HepG2 (cell line): ENCODE data around the gene TMEM184C. TPM values are rescaled to one million over a fixed set of nuclear protein-coding genes. Genes with fewer than 3 reads are reported as not detected.

Experiments used
- ATAC-seq: fragments of 200-7000 bp; cut with Tn5 transposase; 3 replicates; pipeline ENCODE4 v1.9.1; 2020; ENCODE audit warnings: mild to moderate bottlenecking, moderate library complexity
- BruUV-seq: library from RNA; stranded (reverse); fragments of 400-500 nt; replicated peaks from 2 replicates; lab custom pipeline; 2021; lab: Mats Ljungman, UMichigan
- CTCF ChIA-PET: fragments of 300-600 bp; formaldehyde crosslinking; extraction: SDS; loops from one replicate; lab custom pipeline; 2021; ENCODE audit warnings: low total read pairs, inconsistent platforms, low intra/inter-chr PET ratio; lab: Yijun Ruan, JAX
- POLR2A ChIA-PET: fragments of 350-600 bp; sonication (Branson Sonifier 250); formaldehyde crosslinking; loops from one replicate; lab custom pipeline; 2020; ENCODE audit warnings: antibody characterized with exemption, inconsistent platforms; lab: Yijun Ruan, JAX
- DNase-seq: peaks from one replicate; pipeline ENCODE4 v3.0.0-alpha.2; 2015; ENCODE audit warnings: low spot score
- FAIRE-seq: peaks from 3 replicates; lab custom pipeline; 2011; peaks lifted over from hg19 to GRCh38; lab: Jason Lieb, UNC
- H2AFZ ChIP-seq: one replicate; pipeline ENCODE4 v1.6.1; 2011; ENCODE audit warnings: low read length, inconsistent platforms
- H3K27ac ChIP-seq: fragments of 300-600 bp; 3 replicates; pipeline ENCODE4 v1.8.0; 2011; ENCODE audit warnings: mixed run types, mild to moderate bottlenecking, mixed read lengths, low read length, inconsistent platforms; ENCODE audit not compliant: insufficient read depth; ENCODE audit errors: extremely low read length
- H3K27me3 ChIP-seq, 2 experiments: fragments of 200-600 bp in 1 of 2; 2 replicates in 1 of 2; 3 replicates in 1 of 2; pipeline versions ENCODE4 v1.6.0 to v1.8.0; 2011; ENCODE audit warnings: low read length in 2 of 2, mild to moderate bottlenecking in 2 of 2, moderate library complexity in 2 of 2, inconsistent platforms in 1 of 2; ENCODE audit not compliant: insufficient read depth in 2 of 2, control insufficient read depth in 1 of 2
- H3K36me3 ChIP-seq, 2 experiments: fragments of 200-600 bp in 1 of 2; replicated peaks in 1 of 2; 2 replicates in 1 of 2; 3 replicates in 1 of 2; pipeline versions ENCODE4 v1.5.1 to v1.8.0; 2011; ENCODE audit warnings: low read length in 2 of 2, inconsistent platforms in 1 of 2; ENCODE audit not compliant: insufficient read depth in 2 of 2, control insufficient read depth in 1 of 2
- H3K4me1 ChIP-seq: 2 replicates; pipeline ENCODE4 v1.5.1; 2012; ENCODE audit warnings: low read length, inconsistent platforms; ENCODE audit not compliant: insufficient read depth
- H3K4me2 ChIP-seq: 2 replicates; pipeline ENCODE4 v1.6.0; 2011; ENCODE audit warnings: low read depth, low read length, inconsistent platforms
- H3K4me3 ChIP-seq, 3 experiments: fragments of 200-600 bp in 1 of 3; sonication (generic), shearing (Covaris generic) in 1 of 3; replicated peaks in 1 of 3; 2 replicates each; pipeline ENCODE4 v1.5.1; 2011 to 2016; ENCODE audit warnings: low read length in 3 of 3, inconsistent platforms in 2 of 3, low read depth in 2 of 3, mild to moderate bottlenecking in 2 of 3, control low read depth in 1 of 3, mixed read lengths in 1 of 3; ENCODE audit not compliant: insufficient read depth in 1 of 3
- H3K79me2 ChIP-seq: one replicate; pipeline ENCODE4 v1.6.1; 2011; ENCODE audit warnings: low read length, inconsistent platforms; ENCODE audit not compliant: insufficient read depth
- H3K9ac ChIP-seq: 2 replicates; pipeline ENCODE4 v1.6.0; 2011; ENCODE audit warnings: mild to moderate bottlenecking, low read depth, low read length, inconsistent platforms; ENCODE audit not compliant: insufficient read depth
- H3K9me3 ChIP-seq: 2 replicates; pipeline ENCODE4 v1.5.1; 2012; ENCODE audit warnings: mild to moderate bottlenecking, low read length
- H4K20me1 ChIP-seq: 2 replicates; pipeline ENCODE4 v1.6.0; 2011; ENCODE audit warnings: inconsistent platforms, mild to moderate bottlenecking, low read length, moderate library complexity; ENCODE audit not compliant: insufficient read depth
- ATRX ChIP-seq: sonication (generic); formaldehyde crosslinking; IDR thresholded peaks from 2 replicates; pipeline ENCODE4 v1.4.0; 2020; ENCODE audit warnings: missing genetic modification reagents, borderline replicate concordance
- ELF3 ChIP-seq: IDR thresholded peaks from 2 replicates; pipeline ENCODE4 v1.6.1; 2016; ENCODE audit warnings: missing genetic modification reagents, missing compliant biosample characterization
- FOXA1 ChIP-seq, 2 experiments: fragments of 450-650 bp in 1 of 2; sonication (generic) in 1 of 2; formaldehyde crosslinking in 1 of 2; IDR thresholded peaks; 2 replicates each; pipeline versions ENCODE4 v1.4.0 to v1.6.1; 2016 to 2020; ENCODE audit warnings: missing genetic modification reagents in 1 of 2
- GLI4 ChIP-seq: sonication (generic); formaldehyde crosslinking; IDR thresholded peaks from 2 replicates; pipeline ENCODE4 v1.5.1; 2020; ENCODE audit warnings: missing genetic modification reagents, mild to moderate bottlenecking, moderate library complexity, borderline replicate concordance
- MED13 ChIP-seq: sonication (generic); formaldehyde crosslinking; IDR thresholded peaks from 2 replicates; pipeline ENCODE4 v1.5.0; 2020; ENCODE audit warnings: missing genetic modification reagents
- MTA1 ChIP-seq: sonication (generic); formaldehyde crosslinking; IDR thresholded peaks from 2 replicates; pipeline ENCODE4 v1.4.0; 2020; ENCODE audit warnings: missing genetic modification reagents, mild to moderate bottlenecking, borderline replicate concordance
- RAD21 ChIP-seq: fragments of 450-650 bp; formaldehyde crosslinking; IDR thresholded peaks from 2 replicates; pipeline ENCODE4 v1.5.0; 2020; ENCODE audit warnings: mild to moderate bottlenecking
- ZBTB37 ChIP-seq: sonication (generic); formaldehyde crosslinking; IDR thresholded peaks from 2 replicates; pipeline ENCODE4 v1.4.0; 2020; ENCODE audit warnings: mild to moderate bottlenecking, missing genetic modification reagents
- ZNF124 ChIP-seq: sonication (generic); formaldehyde crosslinking; IDR thresholded peaks from 2 replicates; pipeline ENCODE4 v1.4.0; 2020; ENCODE audit warnings: missing genetic modification reagents
- ZNF329 ChIP-seq: sonication (generic); formaldehyde crosslinking; IDR thresholded peaks from 2 replicates; pipeline ENCODE4 v1.9.0; 2021; ENCODE audit warnings: low read depth, mild to moderate bottlenecking, missing genetic modification reagents
- ZNF558 ChIP-seq: sonication (generic); formaldehyde crosslinking; IDR thresholded peaks from 2 replicates; pipeline ENCODE4 v1.9.0; 2022; ENCODE audit warnings: mild to moderate bottlenecking, missing genetic modification reagents, borderline replicate concordance
- ZNF589 ChIP-seq: sonication (generic); formaldehyde crosslinking; conservative IDR thresholded peaks from 2 replicates; pipeline ENCODE4 v1.8.0; 2022; ENCODE audit warnings: mild to moderate bottlenecking, moderate library complexity, missing genetic modification reagents
- ZNF703 ChIP-seq: sonication (generic); formaldehyde crosslinking; IDR thresholded peaks from 2 replicates; pipeline ENCODE4 v1.5.1; 2020; ENCODE audit warnings: missing genetic modification reagents, mild to moderate bottlenecking, moderate library complexity, borderline replicate concordance
- WGBS: methylation state at CpG from one replicate; pipeline ENCODE4 v1.1.6; 2017; ENCODE audit warnings: low lambda C conversion rate; 5-methylcytosine and 5-hydroxymethylcytosine counted together
- in situ Hi-C: cut with HindIII; loops from 2 replicates; pipeline ENCODE4 v1.10.0; 2017; ENCODE audit warnings: low pct_unique_long_range_greater_than_20kb; ENCODE audit not compliant: extremely low pct_ligation_motif_present
- intact Hi-C: fragments of 100-400 bp; cut with micrococcal nuclease; formaldehyde crosslinking; loops from one replicate; pipeline ENCODE4 v1.10.0; 2022; ENCODE audit not compliant: unreplicated experiment
- polyA plus RNA-seq, 8 experiments: library from polyadenylated mRNA; depleted of rRNA in 3 of 8; stranded (reverse) in 7 of 8; unstranded in 1 of 8; fragments of >200 nt; fragmentation: Illumina TruSeq in 4 of 8; extraction: Trizol in 4 of 8; gene quantifications; 2 replicates each; pipeline versions ENCODE4 v1.2.1 to v1.2.3, GENCODE V29; 2011 to 2016; ENCODE audit warnings: low read depth in 4 of 8, missing spikeins in 1 of 8, mixed read lengths in 1 of 8; ENCODE audit not compliant: insufficient read depth in 1 of 8
- total RNA-seq, 5 experiments: library from RNA; depleted of rRNA; stranded (reverse); fragments of >200 nt; fragmentation: Illumina TruSeq; extraction: Trizol; gene quantifications; 2 replicates each; pipeline ENCODE4 v1.2.3, GENCODE V29; 2016; ENCODE audit warnings: low read depth in 1 of 5
- TF ChIP-seq, protein P1 (sequence below): sonication (generic); formaldehyde crosslinking; IDR thresholded peaks from 2 replicates; pipeline ENCODE4 v1.8.0; 2022; ENCODE audit warnings: mild to moderate bottlenecking, missing genetic modification reagents; ENCODE audit not compliant: insufficient replicate concordance

Gene TMEM184C
- total and polyA plus RNA-seq, 2 of the 13 experiments (the other 11 are each of a cell fraction or from before 2014, with no cell fraction given), result 13.9 to 26.1 TPM

DNA sequence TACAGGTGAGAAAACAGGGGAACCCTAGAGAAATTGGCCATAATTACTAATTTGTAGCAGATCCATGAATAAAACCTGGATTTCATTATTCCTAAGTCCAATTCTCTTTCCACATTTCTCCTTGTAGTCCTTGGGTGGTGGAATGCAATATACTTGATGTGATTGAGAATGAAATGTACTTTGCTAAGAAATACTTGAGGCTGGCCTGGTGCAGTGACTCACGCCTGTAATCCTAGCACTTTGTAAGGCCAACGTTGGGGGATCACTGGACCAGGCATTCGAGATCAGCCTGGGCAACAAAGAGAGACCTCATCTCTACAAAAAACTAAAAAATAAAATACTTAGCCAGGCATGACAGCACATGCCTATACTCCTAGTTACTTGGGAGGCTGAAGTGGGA lies 15.9 kb downstream of the TMEM184C start:
- H3K4me2 ChIP-seq, result no peak overlapping the region
- no peaks in the 10 kb centered on the region for H3K79me2 ChIP-seq
- no peak overlapping the region for H3K9ac ChIP-seq
- in situ Hi-C loops (no loop called here), intact Hi-C loops (no loop called here)
- no peak overlapping the region for H3K4me3 ChIP-seq
- H3K36me3 ChIP-seq, result peaks cover 0 to 49% of the 10 kb centered on the region in 2 experiments; a peak in 3 of 5 replicates
- ChIA-PET CTCF (no interaction called here), POLR2A (no interaction called here)
- H2AFZ ChIP-seq, result no peak overlapping the region
- no peaks in the 10 kb centered on the region for H3K27me3 ChIP-seq
- no TSS peak for BruUV-seq
- DNase-seq (no peak), FAIRE-seq (no peak), ATAC-seq (no peak)
- no peak for TF ChIP-seq FOXA1 (IDR thresholded peaks at IDR 0.05)
- no peak for TF ChIP-seq FOXA1 (CRISPR knock-in tag; IDR thresholded peaks at IDR 0.05)
- TF ChIP-seq RAD21 (CRISPR knock-in tag), result no peak
- TF ChIP-seq ZNF589 (CRISPR knock-in tag), result no peak
- no peak for TF ChIP-seq MTA1
- TF ChIP-seq, protein P1, sequence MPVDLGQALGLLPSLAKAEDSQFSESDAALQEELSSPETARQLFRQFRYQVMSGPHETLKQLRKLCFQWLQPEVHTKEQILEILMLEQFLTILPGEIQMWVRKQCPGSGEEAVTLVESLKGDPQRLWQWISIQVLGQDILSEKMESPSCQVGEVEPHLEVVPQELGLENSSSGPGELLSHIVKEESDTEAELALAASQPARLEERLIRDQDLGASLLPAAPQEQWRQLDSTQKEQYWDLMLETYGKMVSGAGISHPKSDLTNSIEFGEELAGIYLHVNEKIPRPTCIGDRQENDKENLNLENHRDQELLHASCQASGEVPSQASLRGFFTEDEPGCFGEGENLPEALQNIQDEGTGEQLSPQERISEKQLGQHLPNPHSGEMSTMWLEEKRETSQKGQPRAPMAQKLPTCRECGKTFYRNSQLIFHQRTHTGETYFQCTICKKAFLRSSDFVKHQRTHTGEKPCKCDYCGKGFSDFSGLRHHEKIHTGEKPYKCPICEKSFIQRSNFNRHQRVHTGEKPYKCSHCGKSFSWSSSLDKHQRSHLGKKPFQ (CRISPR knock-in tag), result no peak
- no peak for TF ChIP-seq ZNF124
- no peak for TF ChIP-seq ZNF558
- no peak for TF ChIP-seq MED13
- TF ChIP-seq ZBTB37 (CRISPR knock-in tag), result no peak
- TF ChIP-seq ATRX (CRISPR knock-in tag), result no peak
- no peak for TF ChIP-seq ELF3
- TF ChIP-seq ZNF329 (CRISPR knock-in tag), result no peak
- TF ChIP-seq GLI4 (CRISPR knock-in tag), result no peak
- TF ChIP-seq ZNF703, result no peak
- no peaks in the 10 kb centered on the region for H3K9me3 ChIP-seq
- H4K20me1 ChIP-seq, result no peaks in the 10 kb centered on the region
- H3K4me1 ChIP-seq, result no peaks in the 10 kb centered on the region
- H3K27ac ChIP-seq, result no peak overlapping the region
- 89% methylated on average over 3 of the region's 3 CpGs for WGBS
